ENCODE data around the gene CD81.

The CD81 gene

DNA sequence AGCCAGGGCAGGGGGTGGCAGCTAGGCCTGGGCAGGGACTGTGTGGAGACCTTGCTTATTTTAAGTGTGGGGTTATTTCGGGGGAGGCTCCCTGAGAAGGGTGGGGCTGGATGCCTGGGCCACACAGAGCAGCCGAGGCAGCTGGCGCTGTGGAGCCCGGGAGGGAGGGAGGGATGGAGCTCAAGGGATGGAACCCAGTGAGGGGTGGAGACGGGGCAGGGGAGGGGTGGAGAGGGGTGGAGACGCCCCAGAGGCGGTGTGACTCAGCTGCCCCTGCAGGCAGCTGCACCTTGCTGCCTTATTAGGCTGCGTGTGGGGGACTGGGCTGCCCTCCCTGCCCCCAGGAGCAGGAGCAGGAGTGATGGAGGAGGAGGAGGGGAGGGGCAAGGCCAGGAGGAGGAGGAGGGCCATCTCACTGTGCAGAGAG lies 13.6 kb downstream of the CD81 start:
- peaks cover 38% of the 10 kb centered on the region for H3F3A ChIP-seq (ENCODE audit: control insufficient read depth, insufficient read depth)
- H3K79me2 ChIP-seq (ENCODE audit: control insufficient read depth, low read length), result peaks cover 100% of the 10 kb centered on the region
- peak overlapping the region; percentile 87 for H3K4me3 ChIP-seq (ENCODE audit: low read length)
- peak overlapping the region; percentile 89 for H3K4me2 ChIP-seq (ENCODE audit: low read length)
- H3K4me1 ChIP-seq (ENCODE audit: control insufficient read depth, low read length), result peaks cover 100% of the 10 kb centered on the region
- no peaks in the 10 kb centered on the region for H3K27me3 ChIP-seq (ENCODE audit: control insufficient read depth, low read length)
- no peaks in the 10 kb centered on the region for H3K9me2 ChIP-seq (replicated peaks; ENCODE audit: control insufficient read depth, low read length)
- peaks cover 6% of the 10 kb centered on the region; the same call in 1 of the 2 replicates for H4K20me1 ChIP-seq (ENCODE audit: control insufficient read depth, insufficient read depth, low read depth, low read length)
- H3K27ac ChIP-seq (ENCODE audit: low read depth, low read length), result peak overlapping the region; percentile 100
- peaks cover 94% of the 10 kb centered on the region for H3K36me3 ChIP-seq (ENCODE audit: control insufficient read depth, low read length)
- no peak for TF ChIP-seq EZH2phosphoT487 (IDR thresholded peaks at IDR 0.05; ENCODE audit: borderline replicate concordance, low read length)
- TF ChIP-seq, protein P1, sequence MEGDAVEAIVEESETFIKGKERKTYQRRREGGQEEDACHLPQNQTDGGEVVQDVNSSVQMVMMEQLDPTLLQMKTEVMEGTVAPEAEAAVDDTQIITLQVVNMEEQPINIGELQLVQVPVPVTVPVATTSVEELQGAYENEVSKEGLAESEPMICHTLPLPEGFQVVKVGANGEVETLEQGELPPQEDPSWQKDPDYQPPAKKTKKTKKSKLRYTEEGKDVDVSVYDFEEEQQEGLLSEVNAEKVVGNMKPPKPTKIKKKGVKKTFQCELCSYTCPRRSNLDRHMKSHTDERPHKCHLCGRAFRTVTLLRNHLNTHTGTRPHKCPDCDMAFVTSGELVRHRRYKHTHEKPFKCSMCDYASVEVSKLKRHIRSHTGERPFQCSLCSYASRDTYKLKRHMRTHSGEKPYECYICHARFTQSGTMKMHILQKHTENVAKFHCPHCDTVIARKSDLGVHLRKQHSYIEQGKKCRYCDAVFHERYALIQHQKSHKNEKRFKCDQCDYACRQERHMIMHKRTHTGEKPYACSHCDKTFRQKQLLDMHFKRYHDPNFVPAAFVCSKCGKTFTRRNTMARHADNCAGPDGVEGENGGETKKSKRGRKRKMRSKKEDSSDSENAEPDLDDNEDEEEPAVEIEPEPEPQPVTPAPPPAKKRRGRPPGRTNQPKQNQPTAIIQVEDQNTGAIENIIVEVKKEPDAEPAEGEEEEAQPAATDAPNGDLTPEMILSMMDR (IDR thresholded peaks at IDR 0.05; ENCODE audit: low read depth, low read length, poor library complexity, severe bottlenecking), result no peak
- no peaks in the 10 kb centered on the region for H3K9me3 ChIP-seq (ENCODE audit: control insufficient read depth, insufficient read depth, low read length)

DNA sequence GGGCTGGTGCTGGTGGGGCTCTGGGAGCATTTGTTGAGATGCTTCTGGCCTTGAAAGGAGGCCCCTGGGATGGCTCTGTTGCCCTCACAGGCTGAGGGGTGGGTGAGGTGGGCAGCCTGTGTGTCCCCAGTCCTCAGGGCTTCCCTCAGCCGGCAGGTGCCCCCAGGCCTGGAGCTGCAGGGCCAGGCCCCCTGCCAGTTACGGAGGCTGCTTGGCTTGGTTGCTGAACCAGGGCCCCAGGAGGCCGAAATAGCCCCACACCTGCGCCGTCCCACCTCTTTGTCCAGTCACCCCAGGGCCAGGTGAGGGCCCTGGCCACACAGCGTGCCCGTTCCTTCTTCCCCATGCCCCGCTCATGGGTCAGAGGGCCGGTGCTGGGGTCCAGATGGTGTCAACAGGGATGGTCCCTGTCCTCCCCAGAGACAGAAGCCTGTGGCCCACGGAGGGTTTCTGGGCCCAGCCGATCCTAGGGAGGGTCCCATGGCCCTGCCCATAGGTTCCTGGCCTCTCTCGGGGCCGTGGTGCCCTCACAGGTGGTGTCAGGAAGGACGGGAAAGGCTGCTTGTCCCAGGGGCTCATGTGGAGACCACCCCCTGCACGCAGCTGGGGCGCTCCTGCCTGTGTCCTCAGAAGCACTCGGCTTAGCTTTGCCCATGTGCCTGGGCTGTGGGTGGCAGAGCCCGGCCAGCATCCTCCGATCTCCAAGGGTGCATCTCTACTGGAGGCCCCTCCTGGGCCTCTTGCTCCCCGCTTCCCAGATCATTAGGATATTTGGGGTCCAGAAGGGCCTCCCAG lies 14.3 kb downstream of the CD81 start:
- H3F3A ChIP-seq (ENCODE audit: control insufficient read depth, insufficient read depth), result peaks cover 33% of the 10 kb centered on the region
- H4K20me1 ChIP-seq (ENCODE audit: control insufficient read depth, insufficient read depth, low read depth, low read length), result peaks cover 6% of the 10 kb centered on the region; the same call in 1 of the 2 replicates
- H3K4me3 ChIP-seq (ENCODE audit: low read length), result peak overlapping the region; percentile 87
- H3K27ac ChIP-seq (ENCODE audit: low read depth, low read length), result peak overlapping the region; percentile 100
- peaks cover 95% of the 10 kb centered on the region for H3K36me3 ChIP-seq (ENCODE audit: control insufficient read depth, low read length)
- H3K4me1 ChIP-seq (ENCODE audit: control insufficient read depth, low read length), result peaks cover 100% of the 10 kb centered on the region
- TF ChIP-seq, protein P1 (IDR thresholded peaks at IDR 0.05; ENCODE audit: low read depth, low read length, poor library complexity, severe bottlenecking), result no peak
- no peak for TF ChIP-seq EZH2phosphoT487 (IDR thresholded peaks at IDR 0.05; ENCODE audit: borderline replicate concordance, low read length)
- H3K27me3 ChIP-seq (ENCODE audit: control insufficient read depth, low read length), result no peaks in the 10 kb centered on the region
- no peaks in the 10 kb centered on the region for H3K9me2 ChIP-seq (replicated peaks; ENCODE audit: control insufficient read depth, low read length)
- H3K9me3 ChIP-seq (ENCODE audit: control insufficient read depth, insufficient read depth, low read length), result no peaks in the 10 kb centered on the region
- peak overlapping the region; percentile 89 for H3K4me2 ChIP-seq (ENCODE audit: low read length)
- peaks cover 96% of the 10 kb centered on the region for H3K79me2 ChIP-seq (ENCODE audit: control insufficient read depth, low read length)

DNA sequence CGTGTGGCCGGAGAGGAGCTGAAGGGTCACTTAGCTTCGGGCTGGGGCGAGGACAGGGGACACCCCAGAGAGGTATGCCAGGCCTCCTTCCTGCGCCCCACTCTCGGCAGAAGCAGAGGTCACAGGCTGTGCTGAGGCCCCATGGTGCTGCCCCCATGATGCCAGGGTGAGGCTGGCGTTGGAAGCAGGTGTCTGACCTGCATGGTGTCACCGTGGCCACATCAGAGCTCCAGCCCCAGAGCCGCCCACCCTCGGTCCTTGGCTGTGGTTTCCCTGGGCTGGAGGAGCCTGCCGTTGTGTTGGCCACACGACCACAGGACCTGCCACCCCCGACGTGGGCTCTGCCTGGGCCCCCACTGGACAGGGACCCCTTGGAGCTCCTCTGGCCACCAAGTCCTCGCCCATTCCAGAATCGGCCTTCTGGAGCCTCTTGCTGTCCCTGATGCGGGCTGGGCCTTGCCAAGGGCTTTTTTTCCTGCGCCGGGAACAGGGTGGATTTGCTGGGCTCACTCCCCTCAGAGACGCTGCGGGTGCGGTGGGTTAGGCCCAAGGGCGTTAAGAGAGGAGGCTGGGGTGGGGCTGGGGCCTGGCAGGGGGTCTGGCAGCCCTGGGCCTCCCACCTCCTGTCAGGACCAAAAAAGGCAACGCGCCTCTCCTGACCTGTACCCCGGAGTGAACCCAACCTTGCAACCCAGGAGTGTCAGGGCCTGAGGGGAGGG lies 15.3 kb downstream of the CD81 start:
- peak overlapping the region; percentile 87 for H3K4me3 ChIP-seq (ENCODE audit: low read length)
- peaks cover 99% of the 10 kb centered on the region for H3K4me1 ChIP-seq (ENCODE audit: control insufficient read depth, low read length)
- H3K27me3 ChIP-seq (ENCODE audit: control insufficient read depth, low read length), result no peaks in the 10 kb centered on the region
- H3F3A ChIP-seq (ENCODE audit: control insufficient read depth, insufficient read depth), result peaks cover 30% of the 10 kb centered on the region
- H3K36me3 ChIP-seq (ENCODE audit: control insufficient read depth, low read length), result peaks cover 94% of the 10 kb centered on the region
- peaks cover 6% of the 10 kb centered on the region; the same call in 1 of the 2 replicates for H4K20me1 ChIP-seq (ENCODE audit: control insufficient read depth, insufficient read depth, low read depth, low read length)
- H3K9me2 ChIP-seq (replicated peaks; ENCODE audit: control insufficient read depth, low read length), result no peaks in the 10 kb centered on the region
- no peaks in the 10 kb centered on the region for H3K9me3 ChIP-seq (ENCODE audit: control insufficient read depth, insufficient read depth, low read length)
- peak overlapping the region; percentile 100 for H3K27ac ChIP-seq (ENCODE audit: low read depth, low read length)
- no peak for TF ChIP-seq EZH2phosphoT487 (IDR thresholded peaks at IDR 0.05; ENCODE audit: borderline replicate concordance, low read length)
- TF ChIP-seq, protein P1 (IDR thresholded peaks at IDR 0.05; ENCODE audit: low read depth, low read length, poor library complexity, severe bottlenecking), result no peak
- peaks cover 89% of the 10 kb centered on the region for H3K79me2 ChIP-seq (ENCODE audit: control insufficient read depth, low read length)
- H3K4me2 ChIP-seq (ENCODE audit: low read length), result peak overlapping the region; percentile 89
